Naive thymus-derived CD4-positive, alpha-beta T cell (primary cell): ENCODE results near the gene CSF1R. TPM values are rescaled to one million over a fixed set of nuclear protein-coding genes. Genes with fewer than 3 reads are reported as not detected.

Experiments used
- ATAC-seq: fragments of 150-1000 bp; cut with Tn5 transposase; 2 replicates; pipeline ENCODE4 v1.10.0; 2021; ENCODE audit warnings: mild to moderate bottlenecking, moderate library complexity
- CTCF ChIA-PET: fragments of 350-600 bp; sonication (Branson Sonifier 250); formaldehyde crosslinking; loops from one replicate; lab custom pipeline; 2021; ENCODE audit warnings: antibody characterized with exemption; lab: Charles Lee
- POLR2A ChIA-PET: fragments of 350-600 bp; sonication (Branson Sonifier 250); formaldehyde crosslinking; loops from one replicate; lab custom pipeline; 2021; ENCODE audit warnings: antibody characterized with exemption, inconsistent platforms; lab: Charles Lee
- DNase-seq, 9 donors: peaks; one replicate each; pipeline versions ENCODE4 v3.0.0 to v3.0.0-alpha.2; 2020 to 2022; ENCODE audit warnings: mixed read lengths in 1 of 9
- H3K27ac ChIP-seq: one replicate; pipeline ENCODE4 v1.7.0; 2013; ENCODE audit warnings: mild to moderate bottlenecking, low read depth, low read length, moderate library complexity
- H3K27me3 ChIP-seq, 2 donors: one replicate each; pipeline ENCODE4 v1.7.0; 2013; ENCODE audit warnings: low read length in 2 of 2, mild to moderate bottlenecking in 2 of 2, moderate library complexity in 2 of 2; ENCODE audit not compliant: control insufficient read depth in 2 of 2, insufficient read depth in 2 of 2
- H3K36me3 ChIP-seq, 3 experiments: 1 replicate in 2 of 3; 2 replicates in 1 of 3; pipeline ENCODE4 v1.7.0; 2013; ENCODE audit warnings: low read length in 3 of 3, mild to moderate bottlenecking in 3 of 3, moderate library complexity in 1 of 3; ENCODE audit not compliant: insufficient read depth in 3 of 3, control insufficient read depth in 2 of 3
- H3K4me1 ChIP-seq, 2 donors: one replicate each; pipeline ENCODE4 v1.7.0; 2013; ENCODE audit warnings: low read length in 2 of 2, mild to moderate bottlenecking in 2 of 2, moderate library complexity in 1 of 2; ENCODE audit not compliant: control insufficient read depth in 2 of 2, insufficient read depth in 2 of 2
- H3K4me3 ChIP-seq: 2 replicates; pipeline ENCODE4 v1.7.0; 2013; ENCODE audit warnings: mild to moderate bottlenecking, low read length
- H3K9me3 ChIP-seq, 3 experiments: 1 replicate in 2 of 3; 2 replicates in 1 of 3; pipeline ENCODE4 v1.7.0; 2013; ENCODE audit warnings: low read length in 3 of 3; ENCODE audit not compliant: control insufficient read depth in 2 of 3
- H3K27ac Mint-ChIP-seq, 9 donors: one replicate each; pipeline ENCODE4 v1.8.0; 2020 to 2022; ENCODE audit warnings: mixed read lengths in 9 of 9, mild to moderate bottlenecking in 8 of 9, moderate library complexity in 5 of 9, inconsistent platforms in 2 of 9
- H3K27me3 Mint-ChIP-seq, 5 donors: one replicate each; pipeline ENCODE4 v1.8.0; 2021 to 2022; ENCODE audit warnings: mixed read lengths in 5 of 5, mild to moderate bottlenecking in 1 of 5
- H3K36me3 Mint-ChIP-seq, 5 donors: one replicate each; pipeline ENCODE4 v1.8.0; 2020 to 2022; ENCODE audit warnings: mixed read lengths in 5 of 5, mild to moderate bottlenecking in 3 of 5, inconsistent platforms in 1 of 5
- H3K4me1 Mint-ChIP-seq, 7 donors: one replicate each; pipeline ENCODE4 v1.8.0; 2020 to 2022; ENCODE audit warnings: mixed read lengths in 7 of 7, mild to moderate bottlenecking in 3 of 7, inconsistent platforms in 1 of 7
- H3K4me3 Mint-ChIP-seq, 10 donors: one replicate each; pipeline ENCODE4 v1.8.0; 2020 to 2022; ENCODE audit warnings: mild to moderate bottlenecking in 10 of 10, mixed read lengths in 10 of 10, moderate library complexity in 6 of 10, inconsistent platforms in 2 of 10
- H3K9me3 Mint-ChIP-seq, 11 donors: one replicate each; pipeline ENCODE4 v1.8.0; 2020 to 2022; ENCODE audit warnings: mixed read lengths in 11 of 11, mild to moderate bottlenecking in 4 of 11, inconsistent platforms in 1 of 11, moderate library complexity in 1 of 11
- intact Hi-C, 2 donors: fragments of 100-400 bp; cut with micrococcal nuclease; formaldehyde crosslinking; loops; one replicate each; pipeline ENCODE4 v1.15.1; 2023
- polyA plus RNA-seq, 2 donors: library from polyadenylated mRNA; unstranded; fragments of 300-500 nt; fragmentation: Illumina TruSeq; gene quantifications; one replicate each; pipeline ENCODE4 v1.2.3, GENCODE V29; 2021
- total RNA-seq, 6 experiments: library from RNA in 5 of 6; stranded (reverse) in 5 of 6; gene quantifications; 1 replicate in 5 of 6; 2 replicates in 1 of 6; pipeline ENCODE4 v1.2.3 and lab custom pipeline; 2021 to 2026

The CSF1R gene
- total and polyA plus RNA-seq, 7 experiments from 2014 or later: 0.09 to 92.4 (median 4.5) TPM

DNA sequence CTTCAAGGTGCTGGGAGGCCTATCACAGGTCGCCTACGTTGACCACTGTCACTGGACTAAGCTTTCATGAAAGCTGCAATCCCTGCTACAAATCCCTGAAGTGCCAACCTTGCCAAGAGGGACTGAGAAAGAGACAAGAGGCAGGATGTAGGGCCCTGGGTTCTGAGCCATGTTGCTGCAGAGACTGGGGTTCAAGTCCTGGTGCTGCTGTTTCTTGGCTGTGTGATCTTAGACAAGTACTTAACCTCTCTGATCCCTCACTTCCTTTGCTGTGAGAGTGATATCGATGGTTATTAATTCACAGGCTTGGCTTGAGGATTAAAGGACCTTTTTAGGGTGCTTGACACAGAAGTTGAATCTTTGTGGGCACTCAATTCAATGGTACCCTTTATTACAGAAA lies 15.5 kb downstream of the CSF1R start:
- Histone ChIP-seq H3K4me3 (no peak overlapping the region), H3K4me1 (no peaks in the 10 kb centered on the region), H3K36me3 (no peaks in the 10 kb centered on the region), H3K27ac (no peak overlapping the region), H3K9me3 (no peaks in the 10 kb centered on the region), H3K27me3 (no peaks in the 10 kb centered on the region)
- H3K4me1 Mint-ChIP-seq: peaks cover 0 to 20% (median 0%) of the 10 kb centered on the region in 7 donors
- no peak for ATAC-seq
- no peaks in the 10 kb centered on the region for H3K9me3 Mint-ChIP-seq
- no peaks in the 10 kb centered on the region for H3K36me3 Mint-ChIP-seq
- H3K27me3 Mint-ChIP-seq: peaks cover 0 to 5% (median 0%) of the 10 kb centered on the region in 5 donors
- no peak overlapping the region for H3K4me3 Mint-ChIP-seq
- ChIA-PET CTCF (no interaction called here), POLR2A (no interaction called here)
- no peak overlapping the region for H3K27ac Mint-ChIP-seq
- intact Hi-C loops: no loop called here
- DNase-seq: no peak

- H3K27ac Mint-ChIP-seq: no peak overlapping the region
- no peak overlapping the region for H3K4me3 Mint-ChIP-seq
- H3K4me1 ChIP-seq: no peaks in the 10 kb centered on the region
- peaks cover 0 to 5% (median 0%) of the 10 kb centered on the region in 5 donors for H3K27me3 Mint-ChIP-seq
- H3K9me3 ChIP-seq: no peaks in the 10 kb centered on the region
- ATAC-seq: no peak
- no peak for DNase-seq
- intact Hi-C loops: no loop called here
- no peak overlapping the region for H3K27ac ChIP-seq
- ChIA-PET CTCF (no interaction called here), POLR2A (no interaction called here)
- H3K9me3 Mint-ChIP-seq: no peaks in the 10 kb centered on the region
- no peaks in the 10 kb centered on the region for H3K27me3 ChIP-seq
- no peaks in the 10 kb centered on the region for H3K36me3 Mint-ChIP-seq
- H3K4me3 ChIP-seq: no peak overlapping the region
- no peaks in the 10 kb centered on the region for H3K36me3 ChIP-seq
- peaks cover 0 to 20% (median 0%) of the 10 kb centered on the region in 7 donors for H3K4me1 Mint-ChIP-seq
These were observed 16.4 kb downstream of the CSF1R start for GRCh38 chr5:150069672-150070627.

DNA sequence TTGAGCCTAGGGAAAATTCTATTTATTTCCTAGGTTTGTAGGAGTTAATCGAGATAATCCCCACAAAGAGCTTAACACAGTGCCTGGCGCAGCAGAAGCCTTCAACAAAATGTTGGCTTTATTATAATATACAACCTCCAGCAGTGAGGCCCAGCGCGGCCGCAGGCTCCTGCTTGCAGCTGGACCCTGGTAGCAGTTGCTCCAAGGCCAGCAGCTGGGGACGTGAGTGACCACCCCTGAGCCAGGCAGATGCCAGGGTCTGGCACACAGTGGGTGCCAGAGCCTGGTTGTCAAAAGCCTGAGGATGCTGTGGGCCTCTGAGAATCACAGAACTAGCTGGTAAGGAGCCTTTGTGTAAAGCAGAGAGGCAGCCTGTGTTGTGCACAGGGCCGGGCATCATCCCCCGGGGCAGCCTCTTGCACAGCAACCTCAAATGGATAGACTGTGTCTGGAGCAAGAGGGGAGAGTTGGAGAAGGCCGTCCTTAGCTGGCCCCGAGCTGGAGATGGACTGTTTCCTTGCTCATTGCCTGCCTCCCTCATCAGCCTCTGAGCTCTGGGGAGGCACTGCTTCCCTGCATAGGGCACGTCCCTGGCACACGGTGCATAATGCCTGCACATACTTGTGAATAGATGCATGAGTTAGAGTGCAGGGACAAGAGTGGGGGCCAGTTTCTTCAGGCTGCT lies 17.3 kb downstream of the CSF1R start:
- Mint-ChIP-seq H3K9me3 (no peaks in the 10 kb centered on the region), H3K4me3 (no peak overlapping the region), H3K27ac (no peak overlapping the region), H3K36me3 (no peaks in the 10 kb centered on the region), H3K4me1 (peaks cover 0 to 20% (median 0%) of the 10 kb centered on the region in 7 donors), H3K27me3 (peaks cover 0 to 5% (median 0%) of the 10 kb centered on the region in 5 donors)
- intact Hi-C loops: no loop called here
- Histone ChIP-seq H3K27ac (no peak overlapping the region), H3K4me3 (no peak overlapping the region), H3K36me3 (no peaks in the 10 kb centered on the region), H3K27me3 (no peaks in the 10 kb centered on the region), H3K9me3 (no peaks in the 10 kb centered on the region), H3K4me1 (no peaks in the 10 kb centered on the region)
- no peak for DNase-seq
- ChIA-PET POLR2A (no interaction called here), CTCF (interaction anchor here (0.6 kb wide), 1 partner anchor 166 kb away, joined by 3 read pairs; no protein-coding TSS in a partner anchor)
- no peak for ATAC-seq

GRCh38 chr5:150068472-150068871 lies 17.9 kb downstream of the CSF1R start:
- intact Hi-C loops: no loop called here
- H3K27me3 ChIP-seq: no peaks in the 10 kb centered on the region
- H3K27ac ChIP-seq: no peak overlapping the region
- POLR2A ChIA-PET: no interaction called here
- H3K4me3 ChIP-seq: no peak overlapping the region
- DNase-seq (no peak), ATAC-seq (no peak)
- no peaks in the 10 kb centered on the region for H3K9me3 ChIP-seq
- Mint-ChIP-seq H3K27ac (peak overlapping the region in 1 of 9 donors; percentile 10), H3K9me3 (no peaks in the 10 kb centered on the region), H3K4me1 (peaks cover 0 to 20% (median 0%) of the 10 kb centered on the region in 7 donors), H3K27me3 (peaks cover 0 to 5% (median 0%) of the 10 kb centered on the region in 5 donors), H3K36me3 (no peaks in the 10 kb centered on the region), H3K4me3 (no peak overlapping the region)
- no peaks in the 10 kb centered on the region for H3K4me1 ChIP-seq
- no peaks in the 10 kb centered on the region for H3K36me3 ChIP-seq
- CTCF ChIA-PET: interaction anchor here (0.6 kb wide), 1 partner anchor 165 kb away, joined by 3 read pairs; no protein-coding TSS in a partner anchor

DNA sequence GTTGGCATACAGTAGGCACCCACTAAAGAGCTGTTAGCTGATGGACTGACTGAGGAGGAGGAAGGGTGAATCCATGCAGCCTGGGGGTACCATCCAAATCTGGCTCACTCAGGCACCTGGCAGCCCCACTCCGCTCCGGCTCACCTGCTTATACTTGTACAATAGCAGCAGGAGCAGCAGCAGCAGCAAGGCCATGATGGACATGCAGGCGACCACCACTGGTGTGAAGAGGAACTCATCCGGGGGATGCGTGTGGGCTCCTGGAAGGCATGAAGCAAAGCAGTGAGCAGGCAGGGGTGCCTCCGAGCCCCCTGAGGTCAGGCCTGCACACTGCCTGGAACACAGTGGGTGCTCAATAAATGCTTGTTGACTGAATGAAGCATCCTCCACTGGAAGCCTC lies 18.3 kb downstream of the CSF1R start:
- Histone ChIP-seq H3K27me3 (no peaks in the 10 kb centered on the region), H3K27ac (no peak overlapping the region), H3K9me3 (no peaks in the 10 kb centered on the region), H3K4me3 (no peak overlapping the region), H3K36me3 (no peaks in the 10 kb centered on the region), H3K4me1 (no peaks in the 10 kb centered on the region)
- no peak for DNase-seq
- Mint-ChIP-seq H3K4me1 (peaks cover 0 to 20% (median 0%) of the 10 kb centered on the region in 7 donors), H3K27ac (no peak overlapping the region), H3K9me3 (no peaks in the 10 kb centered on the region), H3K36me3 (no peaks in the 10 kb centered on the region), H3K4me3 (no peak overlapping the region), H3K27me3 (peaks cover 0 to 5% (median 0%) of the 10 kb centered on the region in 5 donors)
- CTCF ChIA-PET: no interaction called here
- ATAC-seq: no peak
- intact Hi-C loops: no loop called here
- POLR2A ChIA-PET: no interaction called here

- DNase-seq (no peak), ATAC-seq (peak; percentile 22)
- no peaks in the 10 kb centered on the region for H3K36me3 ChIP-seq
- Mint-ChIP-seq H3K36me3 (no peaks in the 10 kb centered on the region), H3K4me3 (peak overlapping the region in 1 of 10 donors; percentile 43), H3K4me1 (peaks cover 0 to 20% (median 0%) of the 10 kb centered on the region in 7 donors), H3K27me3 (peaks cover 0 to 9% (median 0%) of the 10 kb centered on the region in 5 donors), H3K9me3 (no peaks in the 10 kb centered on the region), H3K27ac (peak overlapping the region in 1 of 9 donors; percentile 57)
- intact Hi-C loops: no loop called here
- H3K27ac ChIP-seq: no peak overlapping the region
- no peaks in the 10 kb centered on the region for H3K27me3 ChIP-seq
- ChIA-PET CTCF (no interaction called here), POLR2A (no interaction called here)
- no peaks in the 10 kb centered on the region for H3K9me3 ChIP-seq
- H3K4me1 ChIP-seq: no peaks in the 10 kb centered on the region
- H3K4me3 ChIP-seq: no peak overlapping the region
These were observed 18.9 kb downstream of the CSF1R start for GRCh38 chr5:150067405-150067960.
